HG02763 (cell line): ENCODE data around the gene BCL2L2.
"Not testable (repeated sequence)": the region's sequence is repeated elsewhere in the genome, so short reads cannot be mapped to it uniquely, and the experiment has no call there.

Experiments used
- ATAC-seq: cut with Tn5 transposase; IDR thresholded peaks from one replicate; pipeline ENCODE4 v1.9.1; 2021; ENCODE audit warnings: mild to moderate bottlenecking, moderate library complexity; ENCODE audit not compliant: unreplicated experiment

Gene BCL2L2

GRCh38 chr14:23322568-23323517 lies 16.2 kb downstream of the BCL2L2 start:
- no peak for ATAC-seq

DNA sequence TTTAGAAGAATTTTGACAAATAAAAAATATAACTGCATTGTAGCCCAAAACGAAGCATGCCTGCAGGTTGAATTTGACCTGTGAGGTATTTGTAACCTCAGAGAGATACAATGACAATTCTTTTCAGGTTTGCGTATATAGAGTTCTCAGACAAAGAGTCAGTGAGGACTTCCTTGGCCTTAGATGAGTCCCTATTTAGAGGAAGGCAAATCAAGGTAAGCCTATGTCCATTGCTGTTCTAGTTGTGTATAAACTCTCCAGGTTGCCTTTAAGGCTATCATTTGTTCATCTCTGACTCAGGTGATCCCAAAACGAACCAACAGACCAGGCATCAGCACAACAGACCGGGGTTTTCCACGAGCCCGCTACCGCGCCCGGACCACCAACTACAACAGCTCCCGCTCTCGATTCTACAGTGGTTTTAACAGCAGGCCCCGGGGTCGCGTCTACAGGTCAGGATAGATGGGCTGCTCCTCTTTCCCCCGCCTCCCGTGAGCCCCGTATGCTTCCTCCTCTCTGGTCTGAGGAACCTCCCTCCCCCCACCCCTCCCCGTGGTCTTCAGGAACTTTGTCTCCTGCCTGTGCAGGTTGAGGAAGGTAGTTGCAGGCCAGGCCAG lies 17.3 kb downstream of the BCL2L2 start:
- no peak for ATAC-seq

- no peak for ATAC-seq
Observed at GRCh38 chr14:23324455-23324846, 17.8 kb downstream of the BCL2L2 start.

DNA sequence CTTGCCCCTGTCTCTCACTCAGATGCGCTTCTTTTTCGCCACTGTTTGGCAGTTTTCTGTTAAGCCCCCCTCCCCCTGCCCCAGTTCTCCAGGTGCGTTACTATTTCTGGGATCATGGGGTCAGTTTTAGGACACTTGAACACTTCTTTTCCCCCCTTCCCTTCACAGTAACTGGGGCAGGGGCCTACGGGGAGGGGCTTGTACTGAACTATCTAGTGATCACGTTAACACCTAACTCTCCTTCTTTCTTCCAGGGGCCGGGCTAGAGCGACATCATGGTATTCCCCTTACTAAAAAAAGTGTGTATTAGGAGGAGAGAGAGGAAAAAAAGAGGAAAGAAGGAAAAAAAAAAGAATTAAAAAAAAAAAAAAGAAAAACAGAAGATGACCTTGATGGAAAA lies 18.4 kb downstream of the BCL2L2 start:
- ATAC-seq: no peak

DNA sequence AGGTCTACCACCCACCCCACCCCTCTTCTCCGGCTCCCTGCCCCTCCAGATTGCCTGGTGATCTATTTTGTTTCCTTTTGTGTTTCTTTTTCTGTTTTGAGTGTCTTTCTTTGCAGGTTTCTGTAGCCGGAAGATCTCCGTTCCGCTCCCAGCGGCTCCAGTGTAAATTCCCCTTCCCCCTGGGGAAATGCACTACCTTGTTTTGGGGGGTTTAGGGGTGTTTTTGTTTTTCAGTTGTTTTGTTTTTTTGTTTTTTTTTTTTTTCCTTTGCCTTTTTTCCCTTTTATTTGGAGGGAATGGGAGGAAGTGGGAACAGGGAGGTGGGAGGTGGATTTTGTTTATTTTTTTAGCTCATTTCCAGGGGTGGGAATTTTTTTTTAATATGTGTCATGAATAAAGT lies 19.1 kb downstream of the BCL2L2 start:
- not testable (repeated sequence) for ATAC-seq

GRCh38 chr14:23326491-23327332 lies 20.1 kb downstream of the BCL2L2 start:
- no peak for ATAC-seq

GRCh38 chr14:23327947-23328744 lies 21.5 kb downstream of the BCL2L2 start:
- ATAC-seq: no peak

GRCh38 chr14:23335623-23336022 lies 29.0 kb downstream of the BCL2L2 start:
- ATAC-seq: no peak

- ATAC-seq: no peak
Observed at GRCh38 chr14:23339506-23340268, 33.1 kb downstream of the BCL2L2 start.

GRCh38 chr14:23344481-23344880 lies 37.8 kb downstream of the BCL2L2 start:
- ATAC-seq: no peak

DNA sequence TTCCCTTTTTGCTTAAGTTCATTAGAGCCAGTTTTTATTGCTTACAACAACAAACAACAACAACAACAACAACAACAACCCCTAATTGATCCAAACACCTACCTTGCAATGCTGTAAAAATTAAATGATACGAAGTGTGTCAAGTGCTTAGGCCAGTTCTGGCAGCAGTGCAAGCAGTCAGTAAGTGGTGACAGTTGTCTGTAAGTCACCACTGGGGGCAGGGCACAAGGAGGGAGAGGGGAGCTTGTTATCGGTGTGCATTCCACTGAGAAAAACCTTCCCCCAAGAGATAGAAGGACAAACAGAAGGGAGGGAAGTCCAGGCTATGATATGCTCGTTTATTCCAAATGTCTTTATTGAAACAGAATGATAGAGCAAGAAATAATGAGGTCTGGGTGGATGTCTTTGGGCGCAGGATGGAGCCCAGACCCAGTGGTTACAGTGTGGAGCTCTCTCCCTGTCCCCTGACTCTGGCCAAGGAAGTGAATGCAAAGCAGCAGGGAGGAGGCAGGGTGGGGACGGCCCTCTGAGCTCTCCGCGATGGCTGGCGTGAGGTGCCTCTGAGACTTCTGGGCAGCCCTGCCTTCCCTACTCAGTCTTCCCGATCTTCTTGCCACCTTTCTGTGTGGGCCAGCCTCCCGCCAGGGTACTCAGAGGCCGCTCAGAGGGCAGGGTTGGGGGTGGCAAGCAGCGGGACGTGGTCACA lies 39.5 kb downstream of the BCL2L2 start:
- no peak for ATAC-seq

DNA sequence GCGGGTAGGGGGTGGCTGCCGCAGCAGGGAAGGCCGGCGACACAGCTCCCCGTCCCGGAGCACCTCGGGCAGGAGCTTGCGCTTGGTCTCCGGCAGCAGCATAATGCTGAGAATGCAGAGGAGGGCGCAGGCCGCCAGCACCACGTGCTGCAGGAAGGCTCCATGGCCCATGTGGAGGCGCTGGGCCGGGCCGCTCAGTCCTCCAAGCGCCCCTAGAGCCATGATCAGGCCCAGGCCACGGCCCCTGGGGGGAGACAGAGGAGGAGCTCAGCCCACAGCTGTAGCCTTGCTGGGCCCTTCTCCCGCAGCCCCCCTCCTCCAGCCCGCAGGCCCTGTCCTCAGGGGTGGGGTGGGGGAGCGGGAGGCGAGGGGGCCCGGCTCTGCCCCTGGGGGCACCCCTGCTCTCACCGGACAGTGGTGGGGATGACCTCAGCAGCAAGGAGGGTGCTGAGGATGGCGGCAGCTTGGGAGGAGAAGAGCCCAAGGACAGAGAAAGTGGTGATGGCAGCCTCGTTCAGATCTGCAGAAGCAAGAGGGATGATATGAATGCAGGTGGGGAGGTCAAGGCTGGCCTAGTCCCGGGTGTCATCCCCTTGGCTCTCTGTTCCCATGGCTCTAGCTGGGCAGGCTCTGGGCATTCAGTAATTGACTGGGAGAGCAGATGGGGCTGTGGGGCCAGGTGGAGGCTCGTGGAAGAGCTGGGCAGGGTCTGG lies 40.2 kb downstream of the BCL2L2 start:
- ATAC-seq: no peak

DNA sequence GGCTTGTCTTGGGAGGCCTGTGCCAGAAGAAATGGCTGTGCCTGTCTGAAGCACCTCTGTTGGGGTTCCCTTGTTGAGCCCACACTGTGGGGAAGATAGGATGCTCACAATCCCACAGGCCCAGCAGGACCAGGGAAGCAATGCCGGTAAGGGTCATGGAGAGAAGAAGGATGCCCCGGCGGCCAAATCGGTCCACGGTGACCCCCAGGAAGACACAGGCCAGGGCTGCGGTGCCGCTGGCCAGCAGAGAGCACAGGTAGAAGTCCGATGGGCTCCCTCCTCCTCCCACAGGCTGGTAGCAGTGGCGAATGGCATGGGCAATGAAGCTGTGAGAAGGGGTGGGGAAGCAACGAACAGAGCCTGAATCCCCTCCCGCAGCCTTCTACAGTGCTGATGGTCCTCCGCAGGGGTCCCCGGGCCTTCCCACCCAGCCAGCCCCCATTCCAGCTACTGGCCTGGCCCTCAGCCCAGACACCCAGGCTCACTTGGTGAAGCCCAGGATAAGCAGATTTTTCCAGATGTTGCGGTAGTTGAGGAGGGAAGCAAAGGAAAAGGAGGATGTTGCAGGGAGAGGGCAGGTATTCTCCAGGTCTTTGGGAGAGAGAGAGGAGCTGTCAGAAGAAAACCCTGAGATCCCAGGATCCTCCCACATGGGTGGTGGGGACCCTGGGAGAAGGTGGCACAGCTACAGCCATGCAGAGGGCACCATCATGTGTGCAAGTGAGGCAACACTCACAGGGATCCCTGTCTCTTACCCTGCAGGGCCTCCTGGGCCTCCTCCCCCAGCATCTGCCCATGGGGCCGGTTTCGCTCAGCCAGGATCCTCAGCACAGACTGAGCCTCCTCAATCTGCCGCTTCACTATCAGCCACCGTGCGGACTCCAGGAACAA lies 41.0 kb downstream of the BCL2L2 start:
- ATAC-seq: no peak

DNA sequence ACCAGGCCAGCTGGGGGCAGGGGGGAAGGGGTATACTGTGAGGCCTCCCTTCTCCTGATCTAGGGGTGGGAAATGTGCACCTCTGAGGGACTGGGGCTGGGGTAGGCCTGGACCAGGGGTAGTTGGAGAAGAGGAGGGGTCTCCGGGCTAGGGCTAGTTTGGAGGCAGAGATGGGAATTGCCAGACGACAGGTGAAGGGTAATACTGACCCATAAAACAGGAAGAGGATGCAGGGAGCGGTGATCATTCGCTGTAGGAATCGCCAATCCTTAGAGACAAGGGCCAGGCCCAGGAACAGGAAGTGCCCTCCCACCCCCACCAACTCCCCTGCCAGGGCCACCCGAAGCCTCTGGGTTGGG lies 41.6 kb downstream of the BCL2L2 start:
- ATAC-seq: no peak

DNA sequence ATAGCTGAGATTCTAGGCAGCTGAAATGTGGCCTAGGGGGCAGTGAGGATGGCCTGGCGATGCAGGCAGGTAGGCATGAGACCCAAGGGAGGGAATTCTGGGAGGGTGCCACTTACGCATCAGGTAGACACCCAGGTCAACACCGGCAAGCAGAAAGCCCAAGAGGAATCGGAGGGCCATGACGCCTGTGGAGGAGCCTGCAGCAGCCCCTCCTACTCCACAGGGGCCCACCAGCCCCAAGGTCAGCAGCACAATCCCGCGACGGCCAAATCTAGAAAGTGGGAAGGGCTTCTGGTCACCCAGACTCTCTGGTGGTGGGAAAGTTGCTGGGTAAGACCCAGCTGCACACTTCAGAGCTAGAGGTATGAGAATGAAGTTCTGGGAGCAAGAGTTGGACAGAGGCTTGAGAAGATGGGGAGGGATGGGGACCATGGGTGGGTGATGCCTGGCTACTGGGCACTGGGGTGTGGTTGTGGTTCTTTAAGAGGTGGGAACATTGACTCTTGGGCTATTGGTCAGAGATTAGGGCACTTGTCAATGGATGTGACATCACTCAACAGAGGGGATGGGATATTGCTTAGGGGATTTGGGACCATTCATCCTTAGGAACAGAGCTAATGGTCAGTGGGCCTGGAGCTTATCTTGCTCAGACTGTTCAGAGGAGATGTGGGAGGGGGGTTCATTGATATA lies 42.7 kb downstream of the BCL2L2 start:
- ATAC-seq: no peak

DNA sequence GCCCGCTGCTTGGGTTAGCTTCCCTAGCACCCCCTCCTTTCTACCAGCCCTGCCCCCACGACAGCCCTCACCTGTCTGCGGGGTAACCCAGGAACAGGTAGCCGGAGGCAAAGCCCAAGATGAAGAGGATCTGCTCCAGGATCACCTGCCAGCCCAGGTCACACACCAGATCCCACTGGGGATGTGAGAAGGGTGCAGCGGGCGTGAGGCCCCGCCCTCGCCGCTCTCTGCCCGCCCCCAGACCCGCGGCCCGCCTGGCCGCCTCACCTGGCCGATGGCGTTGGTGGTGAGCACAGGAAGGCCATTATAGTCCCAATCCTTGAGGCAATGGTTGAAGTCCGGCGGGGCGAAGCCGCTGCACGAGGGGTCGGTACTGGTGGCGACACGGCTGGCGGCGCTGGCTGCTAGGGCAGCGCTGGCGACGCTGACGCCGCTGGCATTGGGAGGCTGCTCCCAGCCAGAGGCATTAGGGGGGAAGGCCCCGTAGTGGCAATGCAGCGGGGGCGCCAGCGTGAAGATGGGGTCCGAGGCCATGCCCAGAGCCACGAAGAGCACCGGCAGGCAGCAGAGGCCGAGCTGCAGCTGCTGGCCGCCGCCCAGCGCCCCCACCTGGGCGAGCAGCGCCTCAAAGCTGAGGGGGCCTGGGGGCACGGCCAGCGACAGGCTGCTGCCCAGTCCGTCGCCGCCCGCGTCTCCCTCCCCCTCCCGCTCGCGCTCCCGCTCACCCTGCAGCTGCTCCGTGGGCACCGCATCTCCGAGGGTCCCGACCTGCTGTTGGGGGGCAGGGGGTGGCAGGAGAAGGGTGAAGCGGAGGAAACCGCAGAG lies 45.3 kb downstream of the BCL2L2 start:
- no peak for ATAC-seq
